IMR-90 (cell line): ENCODE results near the gene FMO4. TPM values are rescaled to one million over a fixed set of nuclear protein-coding genes. Genes with fewer than 3 reads are reported as not detected.

Experiments used
- ATAC-seq: fragments of 200-7000 bp; cut with Tn5 transposase; 2 replicates; pipeline ENCODE4 v1.9.1; 2020; ENCODE audit warnings: low read depth, mild to moderate bottlenecking, moderate library complexity
- BruUV-seq: library from RNA; stranded (reverse); fragments of 400-500 nt; replicated peaks from 2 replicates; lab custom pipeline; 2021; lab: Mats Ljungman, UMichigan
- CTCF ChIA-PET: fragments of 300-600 bp; formaldehyde crosslinking; extraction: SDS; loops from one replicate; lab custom pipeline; 2021; ENCODE audit warnings: antibody characterized with exemption; lab: Yijun Ruan, JAX
- POLR2A ChIA-PET: fragments of 300-600 bp; sonication (Branson Sonifier 250); formaldehyde crosslinking; loops from one replicate; lab custom pipeline; 2022; ENCODE audit warnings: antibody characterized with exemption; ENCODE audit not compliant: unreplicated experiment; lab: Charles Lee
- DNase-seq: peaks from one replicate; pipeline ENCODE4 v3.0.0; 2013
- H2AFZ ChIP-seq: replicated peaks from 2 replicates; pipeline ENCODE3; 2013; ENCODE audit warnings: low read length, mild to moderate bottlenecking; ENCODE audit not compliant: poor library complexity
- H2AK5ac ChIP-seq: 2 replicates; pipeline ENCODE4 v1.6.1; 2013; ENCODE audit warnings: low read depth, low read length, inconsistent platforms
- H2AK9ac ChIP-seq: replicated peaks from 2 replicates; pipeline ENCODE3; 2013; ENCODE audit warnings: mild to moderate bottlenecking, low read depth, low read length, moderate library complexity; ENCODE audit not compliant: poor library complexity
- H2BK120ac ChIP-seq: 2 replicates; pipeline ENCODE4 v1.6.1; 2013; ENCODE audit warnings: low read depth, low read length, inconsistent platforms
- H2BK15ac ChIP-seq: 3 replicates; pipeline ENCODE4 v1.6.1; 2013; ENCODE audit warnings: low read depth, low read length, inconsistent platforms
- H2BK20ac ChIP-seq: 2 replicates; pipeline ENCODE4 v1.6.1; 2013; ENCODE audit warnings: low read depth, mild to moderate bottlenecking, inconsistent platforms, low read length, moderate library complexity
- H2BK5ac ChIP-seq: 2 replicates; pipeline ENCODE4 v1.6.1; 2013; ENCODE audit warnings: mild to moderate bottlenecking, low read depth, low read length, inconsistent platforms; ENCODE audit not compliant: poor library complexity, severe bottlenecking
- H3K14ac ChIP-seq: replicated peaks from 2 replicates; pipeline ENCODE4 v1.6.1; 2013; ENCODE audit warnings: low read depth, low read length, inconsistent platforms
- H3K18ac ChIP-seq: 2 replicates; pipeline ENCODE4 v1.6.1; 2013; ENCODE audit warnings: low read depth, low read length, control low read depth
- H3K23ac ChIP-seq: 2 replicates; pipeline ENCODE4 v1.6.1; 2013; ENCODE audit warnings: low read depth, low read length, inconsistent platforms
- H3K27ac ChIP-seq: 2 replicates; pipeline ENCODE4 v1.5.1; 2013; ENCODE audit warnings: mild to moderate bottlenecking, control low read depth, low read length; ENCODE audit not compliant: insufficient read depth
- H3K27me3 ChIP-seq: 2 replicates; pipeline ENCODE4 v1.6.1; 2013; ENCODE audit warnings: low read length; ENCODE audit not compliant: control insufficient read depth, insufficient read depth
- H3K36me3 ChIP-seq: 2 replicates; pipeline ENCODE4 v1.6.1; 2013; ENCODE audit warnings: low read length, mixed read lengths; ENCODE audit not compliant: control insufficient read depth, insufficient read depth
- H3K4ac ChIP-seq: 2 replicates; pipeline ENCODE4 v1.6.1; 2013; ENCODE audit warnings: low read depth, low read length, inconsistent platforms
- H3K4me1 ChIP-seq: 2 replicates; pipeline ENCODE4 v1.6.1; 2013; ENCODE audit warnings: low read length, mixed read lengths; ENCODE audit not compliant: control insufficient read depth, insufficient read depth
- H3K4me2 ChIP-seq: 2 replicates; pipeline ENCODE4 v1.6.1; 2013; ENCODE audit warnings: low read depth, mild to moderate bottlenecking, control low read depth, low read length, moderate library complexity
- H3K4me3 ChIP-seq: 2 replicates; pipeline ENCODE4 v1.5.1; 2013; ENCODE audit warnings: low read depth, mild to moderate bottlenecking, control low read depth, low read length, moderate library complexity; ENCODE audit not compliant: insufficient read depth
- H3K56ac ChIP-seq: 2 replicates; pipeline ENCODE4 v1.6.1; 2013; ENCODE audit warnings: low read length, inconsistent platforms; ENCODE audit not compliant: insufficient read depth; ENCODE audit errors: extremely low read depth
- H3K79me1 ChIP-seq, 2 experiments: 2 replicates each; pipeline ENCODE4 v1.6.1; 2013; ENCODE audit warnings: low read length in 2 of 2, inconsistent platforms in 1 of 2, low read depth in 1 of 2
- H3K9ac ChIP-seq: 2 replicates; pipeline ENCODE4 v1.6.1; 2013; ENCODE audit warnings: low read depth, low read length, control low read depth
- H3K9me1 ChIP-seq: 2 replicates; pipeline ENCODE4 v1.6.1; 2013; ENCODE audit warnings: low read length, inconsistent platforms; ENCODE audit not compliant: insufficient read depth
- H3K9me3 ChIP-seq: 2 replicates; pipeline ENCODE4 v1.6.1; 2013; ENCODE audit warnings: low read length; ENCODE audit not compliant: control insufficient read depth, insufficient read depth
- H4K20me1 ChIP-seq: 2 replicates; pipeline ENCODE4 v1.6.1; 2013; ENCODE audit warnings: low read length, inconsistent platforms; ENCODE audit not compliant: insufficient read depth
- H4K5ac ChIP-seq: 2 replicates; pipeline ENCODE4 v1.6.1; 2013; ENCODE audit warnings: mild to moderate bottlenecking, low read depth, low read length, control low read depth
- H4K8ac ChIP-seq, 2 experiments: 2 replicates each; pipeline ENCODE4 v1.6.1; 2013; ENCODE audit warnings: low read depth in 2 of 2, low read length in 2 of 2, control low read depth in 1 of 2, inconsistent platforms in 1 of 2
- H4K91ac ChIP-seq: 2 replicates; pipeline ENCODE4 v1.6.1; 2013; ENCODE audit warnings: low read depth, low read length, inconsistent platforms; ENCODE audit not compliant: insufficient read depth
- BHLHE40 ChIP-seq: fragments of 150-350 bp; IDR thresholded peaks from 2 replicates; pipeline ENCODE4 v1.6.1; 2016; ENCODE audit warnings: mild to moderate bottlenecking, low read depth, low read length
- MAFK ChIP-seq: IDR thresholded peaks from 2 replicates; pipeline ENCODE4 v1.6.1; 2012; ENCODE audit warnings: low read depth, low read length, improper control_type of control experiment
- MXI1 ChIP-seq: IDR thresholded peaks from 2 replicates; pipeline ENCODE4 v1.6.1; 2012; ENCODE audit warnings: low read depth, mild to moderate bottlenecking, low read length, moderate library complexity, borderline replicate concordance
- POLR2A ChIP-seq: IDR thresholded peaks from 2 replicates; pipeline ENCODE4 v1.6.1; 2012; ENCODE audit warnings: mild to moderate bottlenecking, low read depth, low read length
- WGBS, 2 experiments: methylation state at CpG; one replicate each; pipeline versions ENCODE4 v1.1.5 to v1.1.7; 2013; ENCODE audit warnings: missing lambda C conversion rate in 2 of 2; ENCODE audit not compliant: insufficient read length in 1 of 2; ENCODE audit errors: extremely low coverage in 2 of 2; 5-methylcytosine and 5-hydroxymethylcytosine counted together
- dilution Hi-C: fragments of 300-500 bp; cut with HindIII; formaldehyde crosslinking; loops from one replicate; pipeline ENCODE4 v1.14.3; 2018; ENCODE audit warnings: low sequenced_read_pairs; ENCODE audit not compliant: unreplicated experiment
- in situ Hi-C: fragments of 300-500 bp; cut with MboI; formaldehyde crosslinking; loops from 3 replicates; pipeline ENCODE4 v1.14.3; 2019; ENCODE audit warnings: low sequenced_read_pairs, inconsistent platforms, mixed read lengths
- intact Hi-C: fragments of 100-400 bp; cut with micrococcal nuclease; formaldehyde crosslinking; loops from 2 replicates; pipeline ENCODE4 v1.10.0; 2022
- polyA plus RNA-seq, 3 experiments: library from polyadenylated mRNA; depleted of rRNA; stranded (reverse); fragments of >200 nt; gene quantifications; 2 replicates each; pipeline ENCODE4 v1.2.3, GENCODE V29; 2012; ENCODE audit warnings: low replicate concordance in 1 of 3
- total RNA-seq: library from RNA; depleted of rRNA; stranded (reverse); fragments of >200 nt; gene quantifications from 2 replicates; pipeline ENCODE4 v1.2.3, GENCODE V29; 2012
- TF ChIP-seq, protein P1 (sequence below): conservative IDR thresholded peaks from 2 replicates; pipeline ENCODE4 v1.5.1; 2012; ENCODE audit warnings: mild to moderate bottlenecking, low read depth, low read length, improper control_type of control experiment

Gene FMO4
- total and polyA plus RNA-seq, 2 of the 4 experiments (the other 2 are of a cell fraction) = 0.36 to 0.55 TPM

DNA sequence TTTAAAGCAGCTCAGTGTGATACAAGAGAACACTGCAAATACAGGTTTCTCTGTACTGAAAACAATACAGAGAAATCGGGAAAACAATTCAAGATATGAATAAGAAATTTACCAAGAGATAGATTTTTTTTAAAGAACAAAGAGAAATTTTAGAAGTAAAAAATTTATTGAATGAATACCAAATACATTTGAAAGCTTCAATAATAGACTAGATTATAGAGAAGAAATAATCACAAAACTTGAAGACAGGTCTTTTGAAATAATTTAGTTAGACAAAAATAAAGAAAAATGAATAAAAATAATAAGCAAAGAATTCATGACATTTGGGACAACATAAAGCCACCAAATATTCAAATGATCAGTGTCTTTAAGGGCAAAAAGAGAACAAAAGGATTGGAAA lies 13.6 kb upstream of the FMO4 start:
- Histone ChIP-seq H2AFZ (no peak overlapping the region), H3K56ac (no peak overlapping the region), H3K4ac (no peak overlapping the region), H2BK15ac (no peak overlapping the region), H2AK5ac (no peak overlapping the region), H2AK9ac (no peak overlapping the region), H4K20me1 (no peaks in the 10 kb centered on the region), H3K79me1 (no peaks in the 10 kb centered on the region), H3K4me1 (no peaks in the 10 kb centered on the region), H2BK5ac (no peak overlapping the region), H3K4me3 (no peak overlapping the region), H4K5ac (no peak overlapping the region), H3K27ac (no peak overlapping the region), H3K36me3 (no peaks in the 10 kb centered on the region), H3K9ac (no peak overlapping the region), H4K8ac (no peak overlapping the region), H3K18ac (no peak overlapping the region), H3K23ac (no peak overlapping the region), H4K91ac (no peak overlapping the region), H2BK20ac (no peak overlapping the region), H3K14ac (no peak overlapping the region), H2BK120ac (no peak overlapping the region), H3K9me3 (no peaks in the 10 kb centered on the region; the same call in none of the 2 replicates), H3K27me3 (no peaks in the 10 kb centered on the region), H3K4me2 (no peak overlapping the region), H3K9me1 (no peaks in the 10 kb centered on the region)
- dilution Hi-C loops = no loop called here
- ATAC-seq (no peak), DNase-seq (no peak)
- ChIA-PET POLR2A (no interaction called here), CTCF (no interaction called here)
- in situ Hi-C loops = no loop called here
- no TSS peak for BruUV-seq
- TF ChIP-seq, protein P1, sequence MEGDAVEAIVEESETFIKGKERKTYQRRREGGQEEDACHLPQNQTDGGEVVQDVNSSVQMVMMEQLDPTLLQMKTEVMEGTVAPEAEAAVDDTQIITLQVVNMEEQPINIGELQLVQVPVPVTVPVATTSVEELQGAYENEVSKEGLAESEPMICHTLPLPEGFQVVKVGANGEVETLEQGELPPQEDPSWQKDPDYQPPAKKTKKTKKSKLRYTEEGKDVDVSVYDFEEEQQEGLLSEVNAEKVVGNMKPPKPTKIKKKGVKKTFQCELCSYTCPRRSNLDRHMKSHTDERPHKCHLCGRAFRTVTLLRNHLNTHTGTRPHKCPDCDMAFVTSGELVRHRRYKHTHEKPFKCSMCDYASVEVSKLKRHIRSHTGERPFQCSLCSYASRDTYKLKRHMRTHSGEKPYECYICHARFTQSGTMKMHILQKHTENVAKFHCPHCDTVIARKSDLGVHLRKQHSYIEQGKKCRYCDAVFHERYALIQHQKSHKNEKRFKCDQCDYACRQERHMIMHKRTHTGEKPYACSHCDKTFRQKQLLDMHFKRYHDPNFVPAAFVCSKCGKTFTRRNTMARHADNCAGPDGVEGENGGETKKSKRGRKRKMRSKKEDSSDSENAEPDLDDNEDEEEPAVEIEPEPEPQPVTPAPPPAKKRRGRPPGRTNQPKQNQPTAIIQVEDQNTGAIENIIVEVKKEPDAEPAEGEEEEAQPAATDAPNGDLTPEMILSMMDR = no peak
- no peak for TF ChIP-seq MXI1
- no peak for TF ChIP-seq MAFK
- no peak for TF ChIP-seq POLR2A
- no peak for TF ChIP-seq BHLHE40
- intact Hi-C loops = no loop called here
- no CpG with 5 or more reads among the region's 1 CpG for WGBS, 2 experiments
